H54 (cell line): Measurements from ENCODE around the gene ARHGEF16.

Experiments
- DNase-seq: peaks from one replicate; pipeline ENCODE4 v3.0.0; 2011; ENCODE audit warnings: low spot score, mixed read lengths; ENCODE audit not compliant: insufficient read length
- FAIRE-seq: peaks from 3 replicates; lab custom pipeline; 2011; peaks lifted over from hg19 to GRCh38; lab: Jason Lieb, UNC
- POLR2A ChIP-seq: IDR thresholded peaks from 2 replicates; pipeline ENCODE4 v1.6.1; 2011; ENCODE audit warnings: low read depth, mild to moderate bottlenecking, low read length

ARHGEF16 gene

DNA sequence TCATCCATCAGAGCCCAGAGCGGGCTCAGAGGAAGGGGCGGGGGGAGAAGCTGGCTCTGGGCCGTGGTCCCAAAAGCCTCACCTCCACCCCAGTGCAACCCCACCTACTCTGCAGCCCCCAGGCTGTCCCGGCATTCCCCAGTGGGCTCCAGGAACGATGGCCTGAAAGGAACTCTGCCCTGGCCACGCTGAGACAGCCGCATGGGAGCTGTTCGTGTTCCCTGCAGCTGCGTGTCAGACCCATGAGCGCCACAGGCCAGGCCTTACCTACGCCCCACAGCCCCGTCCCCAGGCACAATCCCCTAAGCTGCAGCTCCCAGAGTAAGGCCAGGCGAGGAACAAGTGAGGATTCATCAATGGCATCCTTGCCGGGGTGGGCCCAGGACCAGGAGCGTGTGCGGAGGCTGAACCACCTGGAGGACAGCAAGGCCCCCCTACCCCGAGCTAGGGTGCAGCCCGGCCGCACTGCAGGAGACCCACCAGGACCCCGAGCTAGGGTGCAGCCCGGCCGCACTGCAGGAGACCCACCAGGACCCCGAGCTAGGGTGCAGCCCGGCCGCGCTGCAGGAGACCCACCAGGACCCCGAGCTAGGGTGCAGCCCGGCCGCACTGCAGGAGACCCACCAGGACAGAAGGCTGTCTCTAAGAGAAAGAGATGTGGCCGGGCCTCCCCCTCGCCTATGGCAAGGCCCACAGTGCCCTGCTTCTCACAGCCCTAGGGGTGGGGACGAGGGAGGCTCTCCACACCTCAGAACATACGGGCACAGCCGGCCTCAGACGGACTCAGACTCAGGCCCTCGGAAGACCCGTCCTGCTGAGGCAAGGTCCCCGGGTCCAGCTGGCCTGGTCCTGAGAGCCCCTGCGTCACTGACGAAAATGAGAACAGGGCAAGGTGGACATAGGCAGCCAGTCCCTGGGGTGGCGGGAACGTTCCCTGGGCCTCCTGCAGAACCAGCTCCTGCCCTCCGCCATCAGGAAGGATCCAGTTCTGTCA lies 26.5 kb upstream of the ARHGEF16 start:
- DNase-seq (no peak), FAIRE-seq (no peak)
- TF ChIP-seq POLR2A: no peak

DNA sequence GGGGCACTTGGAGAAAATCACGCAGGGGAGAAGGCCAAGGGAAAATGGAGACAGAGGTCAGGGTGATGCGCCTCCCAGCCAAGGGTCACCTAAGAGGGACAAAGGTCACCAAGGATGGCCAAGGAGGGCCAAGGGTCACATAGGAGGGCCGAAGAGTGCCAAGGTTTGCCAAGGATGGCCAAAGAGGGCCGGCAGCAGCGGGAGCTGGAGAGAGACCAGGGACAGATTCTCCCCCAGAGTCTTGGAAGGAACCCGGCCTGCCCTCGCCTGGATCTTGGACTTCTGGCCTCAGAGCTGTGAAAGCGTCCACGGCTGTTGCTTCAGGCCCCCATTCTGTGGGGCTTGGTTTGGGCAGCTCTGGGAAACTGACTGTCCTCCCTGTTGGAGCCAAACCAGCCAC lies 25.6 kb upstream of the ARHGEF16 start:
- FAIRE-seq (no peak), DNase-seq (no peak)
- no peak for TF ChIP-seq POLR2A

DNA sequence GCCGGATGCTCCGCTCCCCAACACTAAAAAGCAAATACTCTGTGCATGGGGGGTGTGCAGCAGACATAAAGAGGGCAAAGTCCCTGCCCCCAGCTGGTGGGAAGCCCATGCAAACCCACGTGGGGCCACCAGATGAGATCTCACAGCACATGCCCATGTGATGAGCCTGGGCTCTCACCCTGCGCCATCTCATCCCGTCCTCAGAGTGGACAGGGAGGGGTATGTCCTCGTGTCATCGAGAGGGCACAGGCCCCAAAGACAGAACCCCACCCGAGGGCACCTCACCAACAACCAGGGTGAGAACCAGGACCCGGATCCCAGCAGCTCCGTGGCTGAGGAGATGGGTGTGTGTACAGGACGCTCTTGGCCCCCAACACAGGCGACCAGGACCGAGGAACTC lies 25.1 kb upstream of the ARHGEF16 start:
- no peak for FAIRE-seq
- no peak for DNase-seq

DNA sequence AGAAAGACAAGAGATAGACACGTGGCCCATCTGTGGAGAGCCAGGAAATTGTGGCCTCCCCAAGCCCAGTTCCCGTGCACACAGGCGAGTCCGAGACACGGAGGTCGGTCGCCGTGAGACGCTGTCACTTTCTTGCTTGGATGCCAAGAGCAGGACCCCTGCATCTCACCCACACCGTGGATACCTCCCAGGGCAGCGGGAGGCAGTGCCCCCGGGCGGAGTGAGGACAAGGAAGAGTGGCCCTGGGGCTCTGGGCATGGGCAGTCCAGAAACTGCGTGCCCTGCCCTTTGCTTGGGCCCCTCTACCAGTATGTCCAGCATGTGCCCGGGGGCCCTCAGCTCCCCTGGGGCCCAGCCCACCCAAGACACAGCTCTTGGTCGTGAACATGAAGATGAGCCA lies 24.7 kb upstream of the ARHGEF16 start:
- no peak for TF ChIP-seq POLR2A
- no peak for FAIRE-seq
- no peak for DNase-seq

More for the DNA sequence above, 25.1 kb upstream of the ARHGEF16 start:
- no peak for TF ChIP-seq POLR2A

DNA sequence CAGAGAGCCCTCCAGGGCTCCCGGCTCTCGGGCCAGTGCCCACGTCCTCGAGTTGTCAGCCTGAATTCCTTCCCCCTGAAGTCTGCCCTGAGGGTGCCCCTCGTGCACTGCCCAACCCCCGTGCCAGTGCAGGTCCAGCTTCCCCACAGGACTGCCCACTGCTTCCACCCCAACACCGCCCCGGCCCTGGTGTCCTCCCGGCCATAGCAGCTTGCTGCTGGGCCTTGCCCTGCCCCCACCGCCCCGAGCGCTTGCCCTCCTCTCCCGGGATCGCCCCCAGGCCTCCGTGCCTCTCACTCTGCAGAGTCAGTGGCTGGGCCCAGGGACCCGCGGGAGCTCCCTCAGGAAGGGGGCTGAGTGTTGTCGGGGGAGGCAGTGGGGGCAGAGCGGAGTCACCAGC lies 24.1 kb upstream of the ARHGEF16 start:
- no peak for FAIRE-seq
- no peak for TF ChIP-seq POLR2A
- no peak for DNase-seq

DNA sequence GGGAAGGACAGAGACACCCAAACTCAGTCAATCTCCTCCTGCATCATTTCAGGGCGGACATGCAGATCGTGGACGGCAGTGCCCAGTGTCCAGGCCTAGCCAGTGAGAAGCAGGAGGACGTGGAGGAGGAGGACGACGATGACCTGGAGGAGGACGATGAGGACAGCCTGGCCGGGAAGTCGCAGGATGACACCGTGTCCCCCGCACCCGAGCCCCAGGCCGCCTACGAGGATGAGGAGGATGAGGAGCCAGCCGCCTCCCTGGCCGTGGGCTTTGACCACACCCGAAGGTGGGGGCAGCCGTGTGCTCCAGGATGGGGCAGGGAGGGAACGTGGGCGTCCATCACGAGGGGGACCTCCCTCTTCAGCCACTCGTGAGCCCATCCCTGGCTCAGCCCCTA lies 23.6 kb upstream of the ARHGEF16 start:
- TF ChIP-seq POLR2A: no peak
- no peak for FAIRE-seq
- no peak for DNase-seq

DNA sequence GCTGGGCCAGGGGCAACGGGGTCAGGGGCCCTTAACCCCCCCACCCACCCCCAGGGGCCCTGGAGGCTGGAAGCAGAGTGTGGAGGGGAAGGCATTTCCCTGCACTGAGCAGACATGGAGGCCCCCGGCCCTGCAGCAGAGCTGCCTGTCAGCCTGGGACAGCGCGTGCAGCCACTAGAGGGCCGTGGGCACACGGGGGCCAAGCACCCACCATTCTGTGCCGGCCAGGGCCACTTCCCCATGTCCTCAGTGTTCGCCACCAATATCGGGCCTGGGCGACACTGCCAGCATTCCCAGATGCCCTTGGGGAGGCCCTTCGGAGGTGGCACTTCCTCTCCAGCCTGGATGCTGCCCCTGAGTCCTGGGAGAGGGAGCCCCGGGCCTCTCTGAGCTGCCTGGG lies 23.2 kb upstream of the ARHGEF16 start:
- FAIRE-seq: no peak
- no peak for DNase-seq
- TF ChIP-seq POLR2A: no peak

DNA sequence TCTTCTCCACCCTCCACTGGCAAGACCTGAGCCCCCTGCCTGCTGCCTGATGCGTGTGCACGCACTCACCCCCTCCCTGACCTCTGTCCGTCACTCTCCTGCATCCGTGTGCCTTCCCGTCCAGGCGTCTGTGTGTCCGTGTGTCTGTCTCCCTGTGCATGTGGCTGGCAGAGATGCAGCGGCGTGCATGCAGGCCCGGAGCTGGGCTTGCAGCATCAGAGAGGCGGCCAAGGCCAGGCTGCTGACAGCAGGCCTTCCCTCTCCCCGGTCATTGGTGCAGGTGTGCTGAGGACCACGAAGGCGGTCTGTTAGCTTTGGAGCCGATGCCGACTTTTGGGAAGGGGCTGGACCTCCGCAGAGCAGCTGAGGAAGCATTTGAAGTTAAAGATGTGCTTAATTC lies 22.8 kb upstream of the ARHGEF16 start:
- TF ChIP-seq POLR2A: no peak
- no peak for DNase-seq
- FAIRE-seq: no peak

DNA sequence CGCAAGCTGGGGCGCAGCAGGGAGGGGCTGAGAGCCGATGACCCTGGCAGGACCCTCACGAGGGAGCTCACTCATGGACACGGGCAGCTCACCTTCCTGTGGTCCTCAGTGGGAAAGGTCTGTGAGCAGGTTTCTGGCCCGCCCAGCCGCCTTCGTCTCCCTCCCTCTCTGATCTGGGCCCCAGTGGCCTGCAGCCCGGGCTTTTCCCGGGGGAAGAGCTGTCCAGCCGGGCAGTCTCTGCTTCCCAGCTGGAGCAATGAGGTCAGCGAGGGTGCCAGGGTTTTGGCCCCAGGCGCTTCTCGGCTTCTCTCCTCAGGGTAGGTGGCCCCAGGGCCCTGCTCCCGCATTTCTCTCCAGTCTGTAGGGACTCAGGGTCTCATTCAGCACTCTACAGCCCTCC lies 22.2 kb upstream of the ARHGEF16 start:
- DNase-seq (no peak), FAIRE-seq (no peak)
- no peak for TF ChIP-seq POLR2A

DNA sequence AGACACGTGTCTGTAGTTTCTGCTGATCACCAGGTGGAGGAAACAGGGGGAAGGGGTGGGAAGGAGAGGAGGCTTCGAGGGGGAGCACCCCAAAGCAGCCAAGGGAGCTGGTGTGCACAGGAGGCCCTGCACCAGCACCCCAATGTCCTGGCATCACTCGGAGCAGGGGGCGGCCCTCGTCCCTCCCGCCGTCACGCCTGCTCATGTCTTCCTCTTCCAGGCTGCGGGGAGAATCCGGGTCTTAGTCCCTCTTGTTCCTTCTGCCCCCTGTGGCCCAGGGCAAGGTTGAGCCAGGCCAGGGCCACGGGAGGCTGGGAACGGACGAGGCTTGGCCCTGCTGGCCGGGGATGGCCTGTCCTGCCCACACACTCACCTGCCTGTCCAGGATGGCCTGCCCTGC lies 21.4 kb upstream of the ARHGEF16 start:
- FAIRE-seq (no peak), DNase-seq (no peak)
- TF ChIP-seq POLR2A: no peak

DNA sequence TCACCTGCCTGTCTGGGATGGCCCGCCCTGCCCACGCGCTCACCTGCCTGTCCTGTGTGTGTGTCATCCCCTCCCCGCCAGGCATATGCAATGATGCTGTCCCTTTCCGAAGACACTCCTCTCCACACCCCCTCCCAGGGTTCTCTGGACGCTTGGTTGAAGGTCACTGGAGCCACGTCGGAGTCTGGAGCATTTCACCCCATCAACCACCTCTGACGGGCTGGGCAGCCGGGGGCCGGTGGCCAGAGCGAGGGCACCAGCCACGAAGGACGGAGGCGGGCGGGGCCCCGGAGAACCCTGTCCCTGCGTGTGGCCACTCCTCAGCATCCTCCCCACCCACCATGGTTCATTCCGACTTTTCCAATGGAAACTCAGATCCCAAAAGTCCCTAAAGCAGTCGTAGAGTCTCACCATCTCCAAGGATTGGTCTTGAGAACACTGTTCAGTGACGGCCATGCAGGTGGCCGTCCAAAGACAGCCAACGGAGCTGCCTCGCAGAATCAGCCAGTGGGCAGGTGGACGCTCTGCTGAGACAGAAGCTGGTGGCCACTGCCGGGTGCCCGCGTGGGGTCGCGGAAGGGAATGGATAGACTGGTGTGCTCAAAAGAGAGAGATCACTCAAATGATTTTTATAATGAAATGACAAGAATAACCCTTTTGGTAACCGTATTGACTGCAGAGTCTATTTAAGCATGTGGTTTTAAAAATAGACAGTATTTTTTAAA lies 20.7 kb upstream of the ARHGEF16 start:
- FAIRE-seq (no peak), DNase-seq (no peak)
- TF ChIP-seq POLR2A: no peak

DNA sequence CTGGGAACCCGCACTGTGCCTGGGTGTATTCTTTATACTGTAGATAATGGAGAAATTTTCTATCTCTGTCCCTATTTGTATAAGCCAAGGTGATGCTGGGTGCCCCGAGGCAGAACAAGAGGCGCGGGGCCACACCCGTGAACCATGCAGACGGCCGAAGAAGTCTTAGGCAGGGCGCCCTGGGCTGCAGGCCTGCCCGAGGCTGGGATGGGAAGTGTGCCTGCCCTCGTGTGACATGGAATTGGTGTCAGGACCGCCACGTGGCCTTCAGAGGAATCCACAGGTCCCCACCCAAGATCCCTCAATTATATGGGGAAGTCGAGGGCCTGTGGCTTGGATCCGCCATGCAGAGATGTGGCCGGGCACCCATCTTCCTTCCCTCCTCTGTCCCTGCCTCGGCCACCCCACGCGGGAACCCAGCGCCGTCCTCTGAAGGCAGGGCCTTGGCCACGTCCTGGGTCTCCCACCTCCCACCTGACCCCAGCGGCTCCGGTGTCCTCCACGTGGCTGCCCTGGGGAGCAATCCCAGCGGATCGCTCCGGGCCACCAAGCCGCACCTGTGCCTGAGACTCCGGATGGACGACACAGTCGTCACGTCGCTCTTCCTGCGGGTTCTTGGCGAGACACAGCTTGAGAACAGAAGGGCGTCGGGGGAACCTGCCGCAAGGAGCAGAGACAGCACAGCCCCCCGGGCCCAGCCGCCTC lies 19.9 kb upstream of the ARHGEF16 start:
- DNase-seq (no peak), FAIRE-seq (no peak)
- no peak for TF ChIP-seq POLR2A

DNA sequence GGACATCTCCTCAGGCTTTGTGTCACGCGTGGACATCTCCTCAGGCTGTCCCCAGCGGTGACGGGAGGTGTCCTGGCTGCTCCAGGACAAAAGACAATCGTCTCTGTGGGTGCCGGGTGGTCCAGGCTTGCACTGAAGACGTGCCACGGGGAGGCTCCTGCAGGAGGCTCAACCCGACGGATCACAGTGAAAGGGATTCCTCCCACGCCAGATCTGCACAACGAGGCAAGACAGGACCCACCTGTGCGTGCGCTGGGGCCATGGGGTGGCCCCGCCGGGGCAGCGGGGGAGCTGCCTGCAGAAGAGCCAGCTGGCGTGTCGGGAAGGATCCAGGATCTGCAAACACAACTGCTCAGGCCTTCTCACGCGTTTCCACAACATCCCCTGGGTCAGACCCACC lies 18.8 kb upstream of the ARHGEF16 start:
- FAIRE-seq: no peak
- no peak for TF ChIP-seq POLR2A
- DNase-seq: no peak

DNA sequence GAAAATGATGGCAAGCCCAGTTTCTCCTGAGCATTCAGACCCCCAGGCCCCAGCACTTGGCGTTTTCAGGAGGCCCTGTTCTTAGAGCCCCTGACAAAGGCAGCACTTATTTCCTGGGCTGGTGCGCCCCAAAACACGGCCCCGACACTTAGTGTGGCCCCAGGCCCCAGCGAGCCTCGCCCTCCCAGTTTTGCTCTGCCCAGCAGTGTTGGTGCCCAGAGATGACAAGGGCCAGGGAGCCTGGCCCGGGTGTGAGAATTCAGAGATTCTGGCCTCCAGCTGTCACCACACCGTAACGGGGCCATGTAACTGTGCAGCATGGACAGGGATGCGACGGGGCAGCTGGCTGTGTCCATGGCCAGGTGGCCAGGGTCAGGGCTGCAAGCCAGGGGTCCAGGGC lies 18.0 kb upstream of the ARHGEF16 start:
- no peak for FAIRE-seq

More for the DNA sequence above, 18.0 kb upstream of the ARHGEF16 start:
- no peak for DNase-seq
- TF ChIP-seq POLR2A: no peak
